Measurements from ENCODE around the gene FAM8A1. TPM values are rescaled to one million over a fixed set of nuclear protein-coding genes. Genes with fewer than 3 reads are reported as not detected.

Gene FAM8A1
- total and polyA plus RNA-seq, 9 of the 15 experiments (the other 6 are each of a cell fraction or from before 2014, with no cell fraction given), result 4.9 to 23.6 (median 14.2) TPM

DNA sequence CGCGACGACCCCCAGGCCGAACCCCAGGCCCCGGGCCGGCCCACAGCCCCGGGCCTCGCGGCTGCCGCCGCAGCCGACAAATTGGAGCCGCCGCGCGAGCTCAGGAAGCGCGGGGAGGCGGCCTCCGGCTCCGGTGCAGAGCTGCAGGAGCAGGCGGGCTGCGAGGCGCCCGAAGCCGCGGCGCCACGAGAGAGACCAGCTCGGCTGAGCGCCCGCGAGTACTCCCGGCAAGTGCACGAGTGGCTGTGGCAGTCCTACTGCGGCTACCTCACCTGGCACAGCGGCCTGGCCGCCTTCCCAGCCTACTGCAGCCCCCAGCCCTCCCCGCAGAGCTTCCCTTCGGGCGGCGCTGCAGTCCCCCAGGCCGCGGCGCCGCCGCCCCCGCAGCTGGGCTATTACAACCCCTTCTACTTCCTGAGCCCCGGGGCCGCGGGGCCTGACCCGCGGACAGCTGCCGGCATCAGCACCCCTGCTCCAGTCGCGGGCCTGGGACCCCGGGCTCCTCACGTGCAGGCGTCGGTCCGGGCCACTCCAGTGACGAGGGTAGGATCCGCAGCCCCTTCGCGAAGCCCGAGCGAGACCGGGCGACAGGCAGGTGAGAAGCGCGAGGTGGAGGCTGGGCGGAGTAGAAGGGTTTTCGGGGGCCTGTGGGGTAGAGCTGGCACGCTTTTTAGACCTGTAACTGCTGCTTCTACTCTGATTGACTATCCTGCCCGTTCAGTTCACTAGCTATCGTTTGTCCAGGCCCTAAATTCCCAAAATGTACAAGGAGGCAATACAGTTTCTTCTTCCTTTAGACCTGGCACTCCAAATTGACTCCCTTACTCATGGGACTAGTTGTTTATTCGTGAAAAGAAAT lies 654 bp downstream of the FAM8A1 start (continued):
- TF ChIP-seq, protein P1, sequence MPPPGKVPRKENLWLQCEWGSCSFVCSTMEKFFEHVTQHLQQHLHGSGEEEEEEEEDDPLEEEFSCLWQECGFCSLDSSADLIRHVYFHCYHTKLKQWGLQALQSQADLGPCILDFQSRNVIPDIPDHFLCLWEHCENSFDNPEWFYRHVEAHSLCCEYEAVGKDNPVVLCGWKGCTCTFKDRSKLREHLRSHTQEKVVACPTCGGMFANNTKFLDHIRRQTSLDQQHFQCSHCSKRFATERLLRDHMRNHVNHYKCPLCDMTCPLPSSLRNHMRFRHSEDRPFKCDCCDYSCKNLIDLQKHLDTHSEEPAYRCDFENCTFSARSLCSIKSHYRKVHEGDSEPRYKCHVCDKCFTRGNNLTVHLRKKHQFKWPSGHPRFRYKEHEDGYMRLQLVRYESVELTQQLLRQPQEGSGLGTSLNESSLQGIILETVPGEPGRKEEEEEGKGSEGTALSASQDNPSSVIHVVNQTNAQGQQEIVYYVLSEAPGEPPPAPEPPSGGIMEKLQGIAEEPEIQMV (tag; conservative IDR thresholded peaks at IDR 0.05; ENCODE audit: low read depth), result no peak
- no peak for TF ChIP-seq DPF2 (IDR thresholded peaks at IDR 0.05)
- TF ChIP-seq, protein P2, sequence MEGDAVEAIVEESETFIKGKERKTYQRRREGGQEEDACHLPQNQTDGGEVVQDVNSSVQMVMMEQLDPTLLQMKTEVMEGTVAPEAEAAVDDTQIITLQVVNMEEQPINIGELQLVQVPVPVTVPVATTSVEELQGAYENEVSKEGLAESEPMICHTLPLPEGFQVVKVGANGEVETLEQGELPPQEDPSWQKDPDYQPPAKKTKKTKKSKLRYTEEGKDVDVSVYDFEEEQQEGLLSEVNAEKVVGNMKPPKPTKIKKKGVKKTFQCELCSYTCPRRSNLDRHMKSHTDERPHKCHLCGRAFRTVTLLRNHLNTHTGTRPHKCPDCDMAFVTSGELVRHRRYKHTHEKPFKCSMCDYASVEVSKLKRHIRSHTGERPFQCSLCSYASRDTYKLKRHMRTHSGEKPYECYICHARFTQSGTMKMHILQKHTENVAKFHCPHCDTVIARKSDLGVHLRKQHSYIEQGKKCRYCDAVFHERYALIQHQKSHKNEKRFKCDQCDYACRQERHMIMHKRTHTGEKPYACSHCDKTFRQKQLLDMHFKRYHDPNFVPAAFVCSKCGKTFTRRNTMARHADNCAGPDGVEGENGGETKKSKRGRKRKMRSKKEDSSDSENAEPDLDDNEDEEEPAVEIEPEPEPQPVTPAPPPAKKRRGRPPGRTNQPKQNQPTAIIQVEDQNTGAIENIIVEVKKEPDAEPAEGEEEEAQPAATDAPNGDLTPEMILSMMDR (IDR thresholded peaks at IDR 0.05 in 2 of 3, conservative IDR thresholded peaks at IDR 0.05 in 1 of 3; ENCODE audit: insufficient read depth in 2 of 3, low read depth in 1 of 3, low read length in 3 of 3), result peak; percentile 6 to 40 (median 19); a peak in 3 of 6 replicates
- TF ChIP-seq, protein P3, sequence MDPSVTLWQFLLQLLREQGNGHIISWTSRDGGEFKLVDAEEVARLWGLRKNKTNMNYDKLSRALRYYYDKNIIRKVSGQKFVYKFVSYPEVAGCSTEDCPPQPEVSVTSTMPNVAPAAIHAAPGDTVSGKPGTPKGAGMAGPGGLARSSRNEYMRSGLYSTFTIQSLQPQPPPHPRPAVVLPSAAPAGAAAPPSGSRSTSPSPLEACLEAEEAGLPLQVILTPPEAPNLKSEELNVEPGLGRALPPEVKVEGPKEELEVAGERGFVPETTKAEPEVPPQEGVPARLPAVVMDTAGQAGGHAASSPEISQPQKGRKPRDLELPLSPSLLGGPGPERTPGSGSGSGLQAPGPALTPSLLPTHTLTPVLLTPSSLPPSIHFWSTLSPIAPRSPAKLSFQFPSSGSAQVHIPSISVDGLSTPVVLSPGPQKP (CRISPR knock-in tag; IDR thresholded peaks at IDR 0.05), result no peak
- TF ChIP-seq EGR1 (conservative IDR thresholded peaks at IDR 0.05), result peak; percentile 97
- TF ChIP-seq MYC (IDR thresholded peaks at IDR 0.05; ENCODE audit: low read depth, low read length), result no peak
- peak; percentile 83; the same call in 1 of the 2 replicates for TF ChIP-seq MYC (CRISPR knock-in tag; IDR thresholded peaks at IDR 0.05; ENCODE audit: borderline replicate concordance, low read depth)
- TF ChIP-seq RBFOX2 (IDR thresholded peaks at IDR 0.05; ENCODE audit: low read depth, low read length), result peak; percentile 86
- peak; percentile 68; the same call in 1 of the 2 replicates for TF ChIP-seq BRD4 (IDR thresholded peaks at IDR 0.05)
- TF ChIP-seq KDM2B (CRISPR knock-in tag; IDR thresholded peaks at IDR 0.05), result peak; percentile 4; the same call in 1 of the 2 replicates
- 0 out of 4 replicates have a peak, but pooled peaks of 1 of the 2 experiments have one; percentile 38 for TF ChIP-seq TEAD1 (CRISPR knock-in tag; IDR thresholded peaks at IDR 0.05)
- TF ChIP-seq, protein P4, sequence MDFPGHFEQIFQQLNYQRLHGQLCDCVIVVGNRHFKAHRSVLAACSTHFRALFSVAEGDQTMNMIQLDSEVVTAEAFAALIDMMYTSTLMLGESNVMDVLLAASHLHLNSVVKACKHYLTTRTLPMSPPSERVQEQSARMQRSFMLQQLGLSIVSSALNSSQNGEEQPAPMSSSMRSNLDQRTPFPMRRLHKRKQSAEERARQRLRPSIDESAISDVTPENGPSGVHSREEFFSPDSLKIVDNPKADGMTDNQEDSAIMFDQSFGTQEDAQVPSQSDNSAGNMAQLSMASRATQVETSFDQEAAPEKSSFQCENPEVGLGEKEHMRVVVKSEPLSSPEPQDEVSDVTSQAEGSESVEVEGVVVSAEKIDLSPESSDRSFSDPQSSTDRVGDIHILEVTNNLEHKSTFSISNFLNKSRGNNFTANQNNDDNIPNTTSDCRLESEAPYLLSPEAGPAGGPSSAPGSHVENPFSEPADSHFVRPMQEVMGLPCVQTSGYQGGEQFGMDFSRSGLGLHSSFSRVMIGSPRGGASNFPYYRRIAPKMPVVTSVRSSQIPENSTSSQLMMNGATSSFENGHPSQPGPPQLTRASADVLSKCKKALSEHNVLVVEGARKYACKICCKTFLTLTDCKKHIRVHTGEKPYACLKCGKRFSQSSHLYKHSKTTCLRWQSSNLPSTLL (IDR thresholded peaks at IDR 0.05), result no peak
- peak; percentile 4 for TF ChIP-seq KDM5B (IDR thresholded peaks at IDR 0.05; ENCODE audit: insufficient replicate concordance, low read depth, low read length)
- peak; percentile 24; the same call in 1 of the 2 replicates for TF ChIP-seq MTA3 (IDR thresholded peaks at IDR 0.05; ENCODE audit: borderline replicate concordance)
- TF ChIP-seq, protein P5, sequence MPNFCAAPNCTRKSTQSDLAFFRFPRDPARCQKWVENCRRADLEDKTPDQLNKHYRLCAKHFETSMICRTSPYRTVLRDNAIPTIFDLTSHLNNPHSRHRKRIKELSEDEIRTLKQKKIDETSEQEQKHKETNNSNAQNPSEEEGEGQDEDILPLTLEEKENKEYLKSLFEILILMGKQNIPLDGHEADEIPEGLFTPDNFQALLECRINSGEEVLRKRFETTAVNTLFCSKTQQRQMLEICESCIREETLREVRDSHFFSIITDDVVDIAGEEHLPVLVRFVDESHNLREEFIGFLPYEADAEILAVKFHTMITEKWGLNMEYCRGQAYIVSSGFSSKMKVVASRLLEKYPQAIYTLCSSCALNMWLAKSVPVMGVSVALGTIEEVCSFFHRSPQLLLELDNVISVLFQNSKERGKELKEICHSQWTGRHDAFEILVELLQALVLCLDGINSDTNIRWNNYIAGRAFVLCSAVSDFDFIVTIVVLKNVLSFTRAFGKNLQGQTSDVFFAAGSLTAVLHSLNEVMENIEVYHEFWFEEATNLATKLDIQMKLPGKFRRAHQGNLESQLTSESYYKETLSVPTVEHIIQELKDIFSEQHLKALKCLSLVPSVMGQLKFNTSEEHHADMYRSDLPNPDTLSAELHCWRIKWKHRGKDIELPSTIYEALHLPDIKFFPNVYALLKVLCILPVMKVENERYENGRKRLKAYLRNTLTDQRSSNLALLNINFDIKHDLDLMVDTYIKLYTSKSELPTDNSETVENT (CRISPR knock-in tag; IDR thresholded peaks at IDR 0.05), result 0 out of 2 replicates have a peak, but pooled peaks have one; percentile 6
- no peak for TF ChIP-seq CREBBP (IDR thresholded peaks at IDR 0.05; ENCODE audit: low read depth, low read length)
- 0 out of 2 replicates have a peak, but pooled peaks have one; percentile 17 for TF ChIP-seq PRMT5 (CRISPR knock-in tag; IDR thresholded peaks at IDR 0.05)

Measured in K562 (cell line).